ENCODE data around the gene CLDN4.
"Not testable (repeated sequence)": the region's sequence is repeated elsewhere in the genome, so short reads cannot be mapped to it uniquely, and the experiment has no call there.

DNA sequence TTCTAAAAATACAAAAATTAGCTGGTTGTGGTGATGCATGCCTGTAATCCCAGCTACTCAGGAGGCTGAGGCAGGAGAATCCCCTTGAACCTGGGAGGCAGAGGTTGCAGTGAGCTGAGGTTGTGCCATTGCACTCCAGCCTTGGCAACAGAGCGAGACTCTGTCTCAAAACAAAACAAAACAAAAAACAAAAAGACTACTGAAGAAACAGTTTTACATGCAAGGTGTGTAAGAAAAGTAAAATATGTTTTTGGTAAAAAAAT, 43.1 kb upstream of the CLDN4 start:
- TF ChIP-seq TAF1, POLR2A, POLR2AphosphoS5 (IDR thresholded peaks at IDR 0.05; ENCODE audit: low read depth, low read length): not testable (repeated sequence)
